Stimulated activated CD4-positive, alpha-beta T cell treated with anti-CD3 and anti-CD28 coated beads, TNF-alpha, amount 100 ng/mL, for 1 hour (primary cell): ENCODE data around the gene CCDC14.
"Not testable (repeated sequence)": the region's sequence is repeated elsewhere in the genome, so short reads cannot be mapped to it uniquely, and the experiment has no call there.

ENCODE experiments used
- DNase-seq, 3 donors: peaks; one replicate each; pipeline ENCODE4 v3.0.0-alpha.2; 2020; ENCODE audit warnings: low read depth in 3 of 3, low spot score in 1 of 3

Gene CCDC14

DNA sequence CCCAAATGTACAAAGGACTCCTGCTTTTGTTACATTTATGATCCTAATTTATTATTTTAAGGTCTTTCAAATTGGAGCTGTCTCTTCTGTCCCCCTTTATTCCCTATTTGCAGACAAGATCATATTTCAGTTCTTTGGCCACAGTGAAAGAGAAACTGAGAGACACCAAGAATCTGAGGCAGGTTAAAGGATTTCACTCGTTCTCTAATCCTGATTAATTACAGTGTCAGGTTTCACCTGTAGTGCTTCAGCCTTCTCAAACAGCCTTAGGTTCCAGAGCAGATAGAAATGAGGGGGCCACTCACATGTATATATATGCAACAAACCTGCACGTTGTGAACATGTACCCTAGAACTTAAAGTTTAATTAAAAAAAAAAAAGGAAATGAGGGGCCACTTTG, 6.2 kb upstream of the CCDC14 start:
- DNase-seq, result not testable (repeated sequence)

DNA sequence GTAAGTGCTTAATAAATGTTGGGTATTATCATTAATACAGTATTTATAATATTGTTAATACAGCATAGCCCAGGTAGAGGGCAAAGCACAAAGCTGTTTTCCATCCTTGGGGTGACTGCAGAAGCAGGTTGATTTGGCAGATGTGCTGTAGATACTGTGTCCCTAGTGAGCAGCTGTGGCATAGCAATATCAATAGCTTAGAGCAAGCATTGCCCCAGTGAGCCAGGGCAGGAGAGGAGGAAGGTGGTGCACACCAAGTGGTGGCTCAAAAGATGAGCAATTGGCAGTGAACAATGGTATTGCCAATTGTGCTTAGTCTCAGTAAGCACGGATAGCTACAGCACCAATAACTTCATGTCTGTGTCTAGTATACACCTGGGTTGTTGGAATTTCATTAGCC, 5.8 kb upstream of the CCDC14 start:
- DNase-seq, result not testable (repeated sequence)

- not testable (repeated sequence) for DNase-seq
These were observed 3.8 kb upstream of the CCDC14 start for GRCh38 chr3:123964793-123965192.

DNA sequence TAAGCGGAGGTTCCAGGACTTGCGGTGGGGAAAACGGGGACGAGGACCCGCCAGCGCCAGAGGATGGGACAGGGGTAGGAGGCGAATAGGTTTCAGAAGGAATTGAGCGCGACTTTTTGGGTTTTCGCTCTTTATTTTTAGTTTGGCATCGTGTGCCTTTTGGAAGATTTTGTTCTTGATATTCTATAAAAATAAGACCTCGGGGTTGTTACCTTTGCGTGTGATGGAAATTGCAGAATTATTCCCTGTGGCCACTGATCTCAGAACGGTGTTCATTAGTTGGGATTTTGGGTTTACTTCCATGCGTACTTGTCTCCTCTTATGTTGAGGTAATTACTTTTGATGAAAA, 453 bp upstream of the CCDC14 start:
- DNase-seq, result no peak

DNA sequence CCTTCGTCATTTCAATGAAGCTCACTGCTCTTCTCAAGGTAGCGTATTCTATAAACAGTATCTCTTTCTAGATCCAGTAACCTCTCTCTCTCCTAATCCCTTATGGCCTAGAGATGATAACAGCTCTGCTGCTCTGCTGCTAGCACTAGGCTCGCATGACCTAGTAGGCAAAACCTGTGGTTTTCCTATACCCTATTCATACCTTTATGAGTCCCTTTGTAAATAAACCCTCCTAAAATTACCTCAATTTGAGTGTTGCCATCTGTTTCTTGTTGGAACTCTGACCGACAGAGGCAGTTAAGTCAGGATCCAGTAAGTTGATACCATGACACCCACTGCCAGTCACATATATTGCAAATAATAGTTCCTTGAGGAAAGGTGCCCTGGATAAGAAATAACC, 7.3 kb downstream of the CCDC14 start:
- DNase-seq, result no peak

DNA sequence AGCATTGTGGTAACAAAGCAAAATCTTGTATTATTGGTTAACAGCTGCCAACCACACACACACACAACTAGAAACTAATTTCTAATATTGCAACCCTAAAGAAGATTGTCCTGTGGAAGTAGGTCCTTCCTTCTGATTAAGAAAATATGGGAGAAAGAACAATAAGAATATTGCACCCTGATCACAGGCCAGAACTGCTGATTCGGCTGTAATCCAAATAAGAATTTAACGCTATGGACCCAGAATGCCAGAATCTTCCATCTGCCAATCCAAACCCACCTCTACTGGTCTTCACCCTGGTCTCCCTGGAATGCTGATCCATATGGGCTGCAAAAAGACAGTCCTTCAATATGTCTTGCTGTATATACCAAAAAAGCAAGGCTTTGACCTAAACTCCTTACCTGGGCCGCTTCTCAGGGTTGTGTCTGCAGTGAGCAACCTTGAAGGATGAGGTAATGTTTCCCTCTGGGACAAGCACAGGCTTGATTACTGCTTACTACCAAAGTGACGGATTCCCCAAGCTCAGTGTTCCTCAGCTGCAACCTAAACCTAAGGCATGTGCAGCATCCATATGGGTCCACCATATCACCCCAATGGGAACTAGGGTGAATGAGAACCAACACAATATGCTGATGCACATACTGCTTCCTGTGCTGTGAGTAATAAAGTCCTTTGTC, 8.0 kb downstream of the CCDC14 start:
- DNase-seq, result no peak

- no peak for DNase-seq
These were observed 9.2 kb downstream of the CCDC14 start for GRCh38 chr3:123951522-123952447.

DNA sequence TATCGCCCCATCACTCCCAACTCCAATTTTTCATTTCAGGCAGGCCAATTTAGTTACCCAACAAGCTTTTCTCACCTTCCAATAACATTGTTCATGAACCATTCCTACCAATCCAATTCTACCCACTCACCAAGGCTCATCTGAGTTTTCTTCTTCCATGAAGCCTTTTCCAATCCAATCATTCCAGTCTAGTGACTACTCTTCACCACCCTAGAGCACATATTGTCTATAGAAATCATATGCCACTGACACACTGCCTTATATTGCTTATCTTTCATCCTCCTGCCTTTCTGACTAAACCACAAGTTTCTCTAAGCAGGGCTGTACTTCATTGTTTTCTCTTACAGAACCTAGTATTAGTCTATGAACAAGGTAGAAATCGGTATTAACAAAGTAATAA, 11.4 kb downstream of the CCDC14 start:
- DNase-seq, result no peak

DNA sequence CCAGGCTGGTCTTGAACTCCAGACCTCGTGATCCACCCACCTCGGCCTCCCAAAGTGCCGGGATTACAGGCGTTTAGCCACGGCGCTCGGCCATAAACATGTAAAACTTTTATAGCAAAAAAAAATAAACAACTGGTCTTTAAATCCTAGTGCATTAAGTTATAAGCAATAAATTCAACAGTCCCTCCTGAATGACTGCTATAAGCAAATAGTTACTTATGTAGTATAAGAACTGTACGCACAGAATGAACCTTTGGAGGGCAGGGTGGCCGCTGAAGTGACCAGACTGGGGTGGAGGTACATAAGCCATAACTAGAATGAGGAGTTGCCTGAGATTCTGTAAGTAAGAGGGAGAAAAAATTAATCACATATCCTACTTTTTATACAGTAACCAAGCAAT, 12.6 kb downstream of the CCDC14 start:
- no peak for DNase-seq

- DNase-seq, result no peak
These were observed 13.5 kb downstream of the CCDC14 start for GRCh38 chr3:123947482-123947881.

DNA sequence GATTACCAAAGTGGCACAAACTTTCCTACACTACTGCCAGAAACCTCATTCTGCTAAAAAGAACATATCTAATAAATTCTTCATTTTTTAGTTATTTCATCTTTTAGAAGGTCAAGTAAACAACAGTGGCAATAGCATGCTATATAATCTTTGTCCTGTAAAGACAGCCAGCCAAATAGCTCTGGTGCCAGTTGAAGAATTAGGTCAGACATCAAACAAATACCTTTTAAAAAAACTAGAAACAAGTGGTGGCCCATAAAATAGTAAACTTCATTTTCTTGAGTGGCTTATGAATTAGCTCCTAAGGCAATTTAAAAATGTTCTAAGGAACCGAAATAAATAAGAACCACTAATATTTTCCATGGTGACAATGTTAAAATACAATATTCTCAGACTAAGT, 19.5 kb downstream of the CCDC14 start:
- DNase-seq, result no peak

- no peak for DNase-seq
These were observed 19.9 kb downstream of the CCDC14 start for GRCh38 chr3:123941121-123941520.

- DNase-seq, result no peak
These were observed 21.3 kb downstream of the CCDC14 start for GRCh38 chr3:123939706-123940105.

DNA sequence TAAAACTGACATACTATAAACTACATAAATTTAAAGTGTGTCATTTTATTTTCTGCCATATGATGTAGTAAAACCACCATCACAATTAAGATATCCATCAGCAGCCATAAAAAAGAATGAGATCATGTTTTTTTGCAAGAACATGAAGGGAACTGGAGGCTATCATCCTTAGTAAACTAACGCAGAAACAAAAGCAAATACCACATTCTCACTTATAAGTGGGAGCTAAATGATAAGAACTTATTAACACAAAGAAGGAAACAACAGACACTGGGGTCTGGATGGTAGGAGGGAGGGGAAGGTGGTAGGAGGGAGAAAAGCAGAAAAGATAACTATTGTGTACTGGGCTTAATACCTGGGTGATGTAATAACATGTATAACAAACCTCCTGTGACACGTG, 24.6 kb downstream of the CCDC14 start:
- DNase-seq, result no peak

DNA sequence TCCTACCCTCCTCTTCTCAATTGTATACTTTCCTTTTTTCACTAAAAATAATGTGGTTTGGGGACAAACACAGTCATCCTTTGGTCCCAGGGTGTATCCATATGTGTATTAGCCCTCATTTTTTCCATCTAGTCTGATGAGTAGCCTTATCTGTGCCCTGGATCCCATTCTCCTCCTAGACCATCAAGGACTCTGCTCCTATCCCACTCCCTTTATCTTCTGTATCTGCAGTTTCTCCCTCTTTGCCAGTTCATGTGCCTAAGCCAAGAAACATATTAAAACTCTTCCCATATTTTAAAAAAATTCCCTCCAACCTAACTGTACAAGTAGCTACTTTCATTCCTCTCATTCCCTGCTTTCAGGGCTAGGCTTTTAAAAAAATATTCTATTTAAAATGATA, 25.2 kb downstream of the CCDC14 start:
- DNase-seq, result no peak

GRCh38 chr3:123934250-123934649, 26.8 kb downstream of the CCDC14 start:
- no peak for DNase-seq

- no peak for DNase-seq
These were observed 30.6 kb downstream of the CCDC14 start for GRCh38 chr3:123930445-123930844.

DNA sequence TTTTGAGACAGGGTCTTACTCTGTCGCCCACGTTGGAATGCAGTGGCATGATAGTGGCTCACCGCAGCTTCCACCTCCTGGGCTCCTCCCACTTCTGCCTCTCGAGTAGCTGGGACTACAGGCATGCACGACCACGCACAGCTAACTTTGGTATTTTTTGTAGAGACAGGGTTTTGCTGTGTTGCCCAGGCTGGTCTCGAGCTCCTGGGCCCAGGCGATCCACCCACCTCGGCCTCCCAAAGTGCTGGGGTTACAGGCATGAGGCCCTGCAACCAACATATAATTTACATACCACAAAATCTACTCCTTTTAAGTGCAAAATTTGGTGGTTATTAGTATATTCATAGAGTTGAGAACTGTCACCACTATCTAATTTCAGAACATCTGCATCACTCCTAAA, 31.7 kb downstream of the CCDC14 start:
- no peak for DNase-seq

GRCh38 chr3:123926396-123926795, 34.6 kb downstream of the CCDC14 start:
- no peak for DNase-seq

- DNase-seq, result no peak
These were observed 40.2 kb downstream of the CCDC14 start for GRCh38 chr3:123920868-123921267.

- DNase-seq, result no peak
These were observed 40.6 kb downstream of the CCDC14 start for GRCh38 chr3:123920383-123920782.

GRCh38 chr3:123919353-123919752, 41.7 kb downstream of the CCDC14 start:
- no peak for DNase-seq

DNA sequence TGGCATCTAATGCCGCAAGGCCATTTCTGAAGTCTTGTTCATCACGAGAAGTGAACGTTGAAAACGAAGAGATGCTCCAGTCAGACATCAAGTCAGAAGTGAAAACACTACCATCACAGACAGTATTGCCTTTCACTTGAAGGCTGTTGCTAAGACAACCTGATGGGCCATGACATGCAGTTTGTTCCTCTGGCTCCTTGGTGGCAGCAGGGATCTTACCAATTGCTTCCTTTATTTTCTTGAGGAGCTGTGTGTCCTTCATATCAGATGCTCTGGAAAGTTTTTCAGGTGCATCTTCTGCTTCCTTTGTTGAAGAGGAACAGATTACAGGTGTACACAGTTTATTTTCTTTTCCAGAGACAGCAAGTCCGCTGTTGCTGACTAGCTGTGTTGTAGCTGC, 46.2 kb downstream of the CCDC14 start:
- no peak for DNase-seq
